Measurements from ENCODE around the gene FITM1.

The FITM1 gene

DNA sequence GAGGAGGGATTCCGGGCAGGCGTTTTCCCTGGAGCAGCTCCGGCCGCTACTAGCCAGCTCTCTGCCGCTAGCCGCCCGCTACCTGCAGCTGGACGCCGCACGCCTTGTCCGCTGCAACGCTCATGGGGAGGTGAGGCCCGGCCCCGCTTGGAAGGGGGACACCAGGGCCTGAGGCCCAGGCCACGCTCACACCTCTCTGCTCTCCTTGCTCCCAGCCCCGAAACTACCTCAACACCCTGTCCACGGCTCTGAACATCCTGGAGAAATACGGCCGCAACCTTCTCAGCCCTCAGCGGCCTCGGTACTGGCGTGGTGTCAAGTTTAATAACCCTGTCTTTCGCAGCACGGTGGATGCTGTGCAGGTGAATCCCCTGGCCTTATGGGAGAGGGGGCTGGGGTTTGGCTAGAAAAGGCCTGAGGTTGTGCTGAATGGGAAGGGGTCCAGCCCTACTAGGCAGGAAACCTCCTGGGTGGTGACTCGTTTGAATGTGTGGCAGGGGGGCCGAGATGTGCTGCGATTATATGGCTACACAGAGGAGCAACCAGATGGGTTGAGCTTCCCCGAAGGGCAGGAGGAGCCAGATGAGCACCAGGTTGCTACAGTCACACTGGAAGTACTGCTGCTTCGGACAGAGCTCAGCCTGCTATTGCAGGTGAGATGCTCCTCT, 17.4 kb downstream of the FITM1 start:
- ATAC-seq: no peak
- peaks cover 55% of the 10 kb centered on the region for H3K4me1 Mint-ChIP-seq
- H3K36me3 Mint-ChIP-seq (ENCODE audit: low read depth): peaks cover 58% of the 10 kb centered on the region
- no peaks in the 10 kb centered on the region for H3K9me3 Mint-ChIP-seq
- H3K27ac Mint-ChIP-seq: peak overlapping the region; percentile 85
- H3K4me3 Mint-ChIP-seq: peak overlapping the region; percentile 95
- DNase-seq: no peak
- no peaks in the 10 kb centered on the region for H3K27me3 Mint-ChIP-seq

- H3K36me3 Mint-ChIP-seq (ENCODE audit: low read depth): peaks cover 47% of the 10 kb centered on the region
- H3K4me3 Mint-ChIP-seq: peak overlapping the region; percentile 95
- ATAC-seq: no peak
- H3K9me3 Mint-ChIP-seq: no peaks in the 10 kb centered on the region
- DNase-seq: no peak
- peak overlapping the region; percentile 35 for H3K27ac Mint-ChIP-seq
- H3K27me3 Mint-ChIP-seq: no peaks in the 10 kb centered on the region
- peaks cover 41% of the 10 kb centered on the region for H3K4me1 Mint-ChIP-seq
Measured at GRCh38 chr14:24149302-24149969, 19.0 kb downstream of the FITM1 start.

- Mint-ChIP-seq H3K4me3 (no peak overlapping the region), H3K27me3 (no peaks in the 10 kb centered on the region), H3K36me3 (ENCODE audit: low read depth) (peaks cover 43% of the 10 kb centered on the region), H3K27ac (no peak overlapping the region), H3K9me3 (no peaks in the 10 kb centered on the region), H3K4me1 (peaks cover 34% of the 10 kb centered on the region)
- no peak for DNase-seq
- no peak for ATAC-seq
Measured at GRCh38 chr14:24150061-24150460, 19.6 kb downstream of the FITM1 start.

- H3K4me3 Mint-ChIP-seq: no peak overlapping the region
- no peaks in the 10 kb centered on the region for H3K27me3 Mint-ChIP-seq
- H3K27ac Mint-ChIP-seq: no peak overlapping the region
- H3K36me3 Mint-ChIP-seq (ENCODE audit: low read depth): peaks cover 43% of the 10 kb centered on the region
- H3K4me1 Mint-ChIP-seq: peaks cover 29% of the 10 kb centered on the region
- DNase-seq (no peak), ATAC-seq (no peak)
- no peaks in the 10 kb centered on the region for H3K9me3 Mint-ChIP-seq
Measured at GRCh38 chr14:24150567-24150966, 20.1 kb downstream of the FITM1 start.

DNA sequence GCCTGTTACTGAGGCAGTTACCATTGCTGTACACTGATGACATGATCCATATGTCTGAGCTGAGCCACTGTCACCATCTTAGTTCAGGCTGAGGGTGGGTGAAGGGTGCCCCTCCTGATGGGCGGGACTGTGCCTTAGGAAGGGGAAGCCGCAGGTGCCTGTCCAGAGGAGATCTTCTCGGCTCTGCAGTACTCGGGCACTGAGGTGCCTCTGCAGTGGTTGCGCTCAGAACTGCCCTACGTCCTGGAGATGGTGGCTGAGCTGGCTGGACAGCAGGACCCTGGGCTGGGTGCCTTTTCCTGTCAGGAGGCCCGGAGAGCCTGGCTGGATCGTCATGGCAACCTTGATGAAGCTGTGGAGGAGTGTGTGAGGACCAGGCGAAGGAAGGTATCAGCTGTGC, 20.5 kb downstream of the FITM1 start:
- H3K4me1 Mint-ChIP-seq: peaks cover 25% of the 10 kb centered on the region
- no peaks in the 10 kb centered on the region for H3K27me3 Mint-ChIP-seq
- DNase-seq (no peak), ATAC-seq (no peak)
- H3K36me3 Mint-ChIP-seq (ENCODE audit: low read depth): peaks cover 42% of the 10 kb centered on the region
- no peaks in the 10 kb centered on the region for H3K9me3 Mint-ChIP-seq
- H3K27ac Mint-ChIP-seq: no peak overlapping the region
- H3K4me3 Mint-ChIP-seq: no peak overlapping the region

DNA sequence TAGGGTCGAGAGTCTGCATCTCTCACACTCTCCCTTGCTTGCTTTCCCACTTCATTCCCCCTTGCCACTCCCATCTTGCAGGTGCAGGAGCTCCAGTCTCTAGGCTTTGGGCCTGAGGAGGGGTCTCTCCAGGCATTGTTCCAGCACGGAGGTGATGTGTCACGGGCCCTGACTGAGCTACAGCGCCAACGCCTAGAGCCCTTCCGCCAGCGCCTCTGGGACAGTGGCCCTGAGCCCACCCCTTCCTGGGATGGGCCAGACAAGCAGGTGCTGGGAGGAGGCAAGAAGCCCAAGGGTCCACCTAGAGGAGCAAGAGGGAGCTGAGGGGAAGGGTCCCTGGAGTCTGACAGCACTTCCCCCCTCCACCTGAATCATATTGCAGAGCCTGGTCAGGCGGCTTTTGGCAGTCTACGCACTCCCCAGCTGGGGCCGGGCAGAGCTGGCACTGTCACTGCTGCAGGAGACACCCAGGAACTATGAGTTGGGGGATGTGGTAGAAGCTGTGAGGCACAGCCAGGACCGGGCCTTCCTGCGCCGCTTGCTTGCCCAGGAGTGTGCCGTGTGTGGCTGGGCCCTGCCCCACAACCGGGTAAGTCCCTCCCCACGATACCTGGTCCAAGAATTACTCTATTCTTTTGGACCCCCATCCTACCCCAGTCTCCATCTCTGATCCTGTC, 21.1 kb downstream of the FITM1 start:
- no peak overlapping the region for H3K27ac Mint-ChIP-seq
- H3K4me3 Mint-ChIP-seq: no peak overlapping the region
- H3K4me1 Mint-ChIP-seq: peaks cover 23% of the 10 kb centered on the region
- H3K9me3 Mint-ChIP-seq: no peaks in the 10 kb centered on the region
- H3K36me3 Mint-ChIP-seq (ENCODE audit: low read depth): peaks cover 41% of the 10 kb centered on the region
- no peaks in the 10 kb centered on the region for H3K27me3 Mint-ChIP-seq
- DNase-seq: no peak
- ATAC-seq: no peak

- Mint-ChIP-seq H3K9me3 (no peaks in the 10 kb centered on the region), H3K4me1 (peaks cover 5% of the 10 kb centered on the region), H3K27ac (no peak overlapping the region), H3K27me3 (no peaks in the 10 kb centered on the region), H3K4me3 (no peak overlapping the region), H3K36me3 (ENCODE audit: low read depth) (peaks cover 45% of the 10 kb centered on the region)
- DNase-seq (no peak), ATAC-seq (no peak)
Measured at GRCh38 chr14:24155100-24155499, 24.6 kb downstream of the FITM1 start.

DNA sequence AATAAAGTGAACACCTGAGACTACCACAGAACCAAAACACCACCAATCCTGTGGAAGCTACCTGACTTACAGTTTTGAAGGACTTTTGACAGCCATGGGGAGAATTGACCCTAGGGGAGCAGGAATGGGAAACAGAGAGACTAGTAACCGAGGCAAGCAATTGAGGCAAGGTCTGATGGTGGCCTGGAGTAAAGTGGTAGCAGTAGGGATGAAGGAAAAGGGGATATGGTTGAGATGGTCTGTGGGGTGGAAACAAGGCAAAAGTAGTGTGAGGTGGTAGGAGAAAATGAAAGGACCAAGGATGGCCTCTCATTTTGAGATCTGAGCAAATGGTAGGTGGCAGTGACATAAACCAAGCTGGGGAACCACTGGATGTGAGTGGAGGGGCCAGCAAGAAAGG, 26.4 kb downstream of the FITM1 start:
- Mint-ChIP-seq H3K36me3 (ENCODE audit: low read depth) (peaks cover 47% of the 10 kb centered on the region), H3K4me1 (peaks cover 15% of the 10 kb centered on the region), H3K9me3 (no peaks in the 10 kb centered on the region), H3K27ac (peak overlapping the region; percentile 69), H3K4me3 (no peak overlapping the region), H3K27me3 (peaks cover 2% of the 10 kb centered on the region)
- no peak for DNase-seq
- no peak for ATAC-seq

DNA sequence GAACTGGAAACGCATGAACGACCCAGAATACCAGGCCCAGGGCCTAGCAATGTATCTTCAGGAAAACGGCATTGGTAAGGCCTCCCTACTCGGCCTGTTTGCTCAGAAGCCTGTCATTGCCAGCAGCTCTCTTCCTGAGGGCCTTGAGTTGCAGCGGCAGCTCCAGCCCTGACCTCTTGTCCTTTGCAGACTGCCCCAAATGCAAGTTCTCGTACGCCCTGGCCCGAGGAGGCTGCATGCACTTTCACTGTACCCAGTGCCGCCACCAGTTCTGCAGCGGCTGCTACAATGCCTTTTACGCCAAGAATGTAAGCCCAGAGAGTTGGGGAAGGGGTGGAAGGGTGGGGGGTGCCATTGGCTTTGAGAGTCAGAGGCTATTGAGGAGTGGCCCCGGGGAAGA, 26.9 kb downstream of the FITM1 start:
- Mint-ChIP-seq H3K4me1 (peaks cover 20% of the 10 kb centered on the region), H3K9me3 (no peaks in the 10 kb centered on the region), H3K27ac (no peak overlapping the region), H3K36me3 (ENCODE audit: low read depth) (peaks cover 48% of the 10 kb centered on the region), H3K27me3 (peaks cover 2% of the 10 kb centered on the region), H3K4me3 (no peak overlapping the region)
- DNase-seq (no peak), ATAC-seq (no peak)

GRCh38 chr14:24159777-24160498, 29.5 kb downstream of the FITM1 start:
- H3K27me3 Mint-ChIP-seq: peaks cover 2% of the 10 kb centered on the region
- no peak for ATAC-seq
- no peak overlapping the region for H3K4me3 Mint-ChIP-seq
- H3K27ac Mint-ChIP-seq: peak overlapping the region; percentile 100
- peaks cover 64% of the 10 kb centered on the region for H3K36me3 Mint-ChIP-seq (ENCODE audit: low read depth)
- no peaks in the 10 kb centered on the region for H3K9me3 Mint-ChIP-seq
- no peak for DNase-seq
- H3K4me1 Mint-ChIP-seq: peaks cover 43% of the 10 kb centered on the region

DNA sequence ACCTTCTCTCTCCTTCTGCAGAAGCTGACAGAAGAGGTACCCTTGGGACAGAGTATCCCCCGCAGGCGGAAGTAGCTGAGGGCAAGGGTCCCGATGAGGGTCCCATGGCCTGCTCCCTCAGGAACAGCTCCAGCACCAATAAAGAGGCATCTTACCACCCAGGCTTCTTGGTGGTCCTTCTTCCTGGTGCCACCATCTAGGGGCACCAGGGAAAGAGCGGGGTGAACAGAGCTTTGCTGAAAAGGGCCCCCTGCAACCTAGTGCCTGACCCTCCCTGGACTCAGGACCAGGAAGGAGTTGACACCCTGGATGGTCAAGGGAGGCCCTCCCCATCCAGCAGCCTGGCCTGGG, 30.0 kb downstream of the FITM1 start:
- H3K27me3 Mint-ChIP-seq: peaks cover 2% of the 10 kb centered on the region
- DNase-seq (no peak), ATAC-seq (no peak)
- H3K36me3 Mint-ChIP-seq (ENCODE audit: low read depth): peaks cover 63% of the 10 kb centered on the region
- H3K4me1 Mint-ChIP-seq: peaks cover 43% of the 10 kb centered on the region
- no peaks in the 10 kb centered on the region for H3K9me3 Mint-ChIP-seq
- no peak overlapping the region for H3K4me3 Mint-ChIP-seq
- peak overlapping the region; percentile 100 for H3K27ac Mint-ChIP-seq

DNA sequence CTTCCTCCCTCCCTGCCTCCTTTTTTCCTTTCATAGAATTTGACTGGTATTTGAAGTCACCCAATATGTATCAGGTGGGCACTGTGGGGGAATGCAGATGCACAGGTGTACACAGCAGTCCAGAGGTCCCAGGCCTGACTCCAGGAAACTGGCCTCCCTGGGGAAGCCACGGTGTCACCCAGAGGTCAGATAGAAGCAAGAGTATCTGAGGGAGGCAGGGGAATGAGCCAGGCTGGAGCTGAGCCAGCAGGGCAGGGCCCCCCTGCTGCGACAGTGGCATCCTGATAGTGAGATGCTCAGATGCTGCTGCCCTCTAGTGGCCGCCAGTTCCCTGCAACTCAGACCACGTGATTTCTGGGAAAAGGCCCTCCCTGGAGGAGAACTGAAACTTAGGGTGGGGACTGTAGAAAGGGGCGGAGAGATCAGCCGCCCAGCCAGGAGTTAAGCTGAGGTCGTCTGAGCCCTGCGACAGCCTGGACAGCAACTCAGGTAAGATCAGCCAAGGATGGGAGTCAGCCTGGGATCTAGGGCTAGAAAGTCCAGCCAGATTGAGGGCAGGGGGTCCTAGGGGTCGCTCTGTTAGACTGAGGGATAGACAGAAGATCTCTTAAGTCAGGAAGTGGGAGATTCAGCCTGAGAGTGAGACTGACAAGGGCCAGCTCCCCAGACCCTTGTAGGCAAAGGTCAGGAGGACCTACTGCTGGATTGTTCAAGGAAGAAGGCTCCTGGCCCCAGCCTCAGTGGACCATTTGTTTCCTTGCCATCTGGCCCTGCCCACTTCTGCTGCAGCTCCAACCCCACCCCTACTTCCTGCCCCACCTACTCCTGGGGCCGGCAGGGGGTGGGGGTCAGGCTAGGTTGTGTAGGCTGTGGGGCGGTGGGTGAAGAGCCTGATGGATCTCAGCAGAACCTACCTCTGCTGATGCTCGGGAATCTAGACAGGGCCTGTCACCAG, 30.7 kb downstream of the FITM1 start, which contains the start of gene IRF9:
IRF9 (plus strand) TSS at position 416 of the 955 bp plus-strand sequence. CDS start 880 bp downstream, outside the sequence.
- no peaks in the 10 kb centered on the region for H3K9me3 Mint-ChIP-seq
- peaks cover 43% of the 10 kb centered on the region for H3K4me1 Mint-ChIP-seq
- peaks cover 2% of the 10 kb centered on the region for H3K27me3 Mint-ChIP-seq
- ATAC-seq (peak; percentile 85), DNase-seq (peak; percentile 98)
- peak within 1 kb of the TSS; percentile 97 for H3K4me3 Mint-ChIP-seq
- peak within 1 kb of the TSS; percentile 100 for H3K27ac Mint-ChIP-seq
- H3K36me3 Mint-ChIP-seq (ENCODE audit: low read depth): peaks cover 62% of the 10 kb centered on the region

GRCh38 chr14:24162093-24162492, 31.6 kb downstream of the FITM1 start:
- DNase-seq (peak; percentile 36), ATAC-seq (peak; percentile 26)
- Mint-ChIP-seq H3K27ac (peak overlapping the region; percentile 100), H3K4me3 (peak overlapping the region; percentile 97), H3K27me3 (peaks cover 2% of the 10 kb centered on the region), H3K36me3 (ENCODE audit: low read depth) (peaks cover 66% of the 10 kb centered on the region), H3K9me3 (no peaks in the 10 kb centered on the region), H3K4me1 (peaks cover 46% of the 10 kb centered on the region)
